Heart left ventricle (tissue), 13 donors: Measurements from ENCODE around the gene SLC6A20.

Experiments
- CTCF ChIP-seq, 12 donors: fragments of 200-600 bp; sonication (generic) in 4 of 12; IDR thresholded peaks; one replicate each; pipeline versions ENCODE4 v1.5.0 to v1.8.0; 2018 to 2022; ENCODE audit warnings: antibody characterized with exemption in 12 of 12, mild to moderate bottlenecking in 5 of 12
- POLR2A ChIP-seq, 2 donors: fragments of 450-650 bp; IDR thresholded peaks; one replicate each; pipeline ENCODE4 v1.6.1; 2017; ENCODE audit warnings: antibody characterized with exemption in 2 of 2, mild to moderate bottlenecking in 2 of 2, moderate library complexity in 2 of 2
- donor health status: ischemic (EF 13 %, LVEDD 7.1; RV severe dilation, severe dysfunction).
- donor health status: DM: no; HTN: yes; CAD: no.
- donor health status: DM: no; HTN: no; CAD: no.
- donor health status: ischemic (EF 25% LVEDD 6.9; RV normal size, moderate dysfunction).
- donor health status: ischemic (EF 25% LVEDD 5.7; RV mildly dilated, moderate dysfunction).
- donor health status: ischemic (EF 35%, LVEDD 5.7; RV mildly dilated, moderate dysfunction).
- donor health status: nonischemic (EF 11% LVEDD 7.7; RV severe dilation, severe dysfunction).
- donor health status: DM: yes; HTN: yes; CAD: no.
- donor health status: PGD.
- donor health status: ischemic (EF 29% LVEDD 5.4; RV normal size, mild dysfunction).
- donor health status: nonischemic (EF 23%, LVEDD 6.1; RV moderate dilation, normal function).

GRCh38 chr3:45716790-45717336 lies 79.5 kb downstream of the SLC6A20 start:
- TF ChIP-seq CTCF (IDR thresholded peaks at IDR 0.05) (no peak), POLR2A (IDR thresholded peaks at IDR 0.05) (no peak)
